H1 (cell line): Measurements from ENCODE around the gene TGM2.

ENCODE experiments used
- CREB1 ChIP-seq: IDR thresholded peaks from 2 replicates; pipeline ENCODE4 v1.6.1; 2012; ENCODE audit warnings: inconsistent platforms
- EP300 ChIP-seq, 2 experiments: IDR thresholded peaks; 1 replicate in 1 of 2; 2 replicates in 1 of 2; pipeline ENCODE4 v1.6.1; 2011 to 2012; ENCODE audit warnings: low read depth in 2 of 2, low read length in 2 of 2, mild to moderate bottlenecking in 2 of 2, borderline replicate concordance in 1 of 2, inconsistent platforms in 1 of 2, moderate library complexity in 1 of 2

GRCh38 chr20:38130687-38131587, 34.1 kb downstream of the TGM2 start:
- TF ChIP-seq EP300 (IDR thresholded peaks at IDR 0.05; ENCODE audit: borderline replicate concordance in 1 of 2, low read depth in 2 of 2, low read length in 2 of 2) (no peak), CREB1 (no peak)
